GM23248 (cell line): ENCODE data around the gene DIS3L.

Source experiments
- EZH2 ChIP-seq: fragments of 200-600 bp; sonication (generic); IDR thresholded peaks from 2 replicates; pipeline ENCODE4 v1.6.1; 2018; ENCODE audit warnings: antibody characterized with exemption, mild to moderate bottlenecking; ENCODE audit not compliant: insufficient read depth, poor library complexity, severe bottlenecking
- EZH2phosphoT487 ChIP-seq: fragments of 200-600 bp; sonication (generic); IDR thresholded peaks from 2 replicates; pipeline ENCODE4 v1.6.1; 2018; ENCODE audit warnings: antibody characterized with exemption, moderate library complexity, mild to moderate bottlenecking, low read depth; ENCODE audit not compliant: insufficient read depth

DNA sequence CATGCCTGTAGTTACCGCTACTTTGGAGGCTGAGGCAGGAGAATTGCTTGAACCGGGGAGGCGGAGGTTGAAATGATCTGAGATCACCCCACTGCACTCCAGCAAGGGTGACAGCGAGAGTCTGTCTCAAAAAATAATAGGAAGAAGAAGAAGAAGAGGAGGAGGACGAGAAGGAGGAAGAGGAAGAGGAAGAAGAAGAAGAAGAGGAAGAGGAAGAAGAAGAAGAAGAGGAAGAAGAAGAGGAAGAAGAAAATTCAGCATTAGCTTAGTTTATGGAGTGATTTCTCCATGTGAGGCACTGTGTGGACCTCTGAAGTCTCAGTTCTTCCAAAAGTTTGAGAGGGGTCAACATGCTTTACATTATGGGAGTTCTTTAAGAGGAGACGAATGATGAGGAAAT is 22.4 kb upstream of the DIS3L start:
- TF ChIP-seq EZH2 (no peak), EZH2phosphoT487 (no peak)
